Ishikawa (cell line): ENCODE data around the gene FBXO36.

Source experiments
- EGR1 ChIP-seq: IDR thresholded peaks from 2 replicates; pipeline ENCODE4 v1.6.1; 2012
- EP300 ChIP-seq: IDR thresholded peaks from 2 replicates; pipeline ENCODE4 v1.6.1; 2012; ENCODE audit warnings: borderline replicate concordance
- FOXM1 ChIP-seq: IDR thresholded peaks from 2 replicates; pipeline ENCODE4 v1.6.1; 2012; ENCODE audit warnings: low read depth, borderline replicate concordance
- NFIC ChIP-seq: IDR thresholded peaks from 2 replicates; pipeline ENCODE4 v1.6.1; 2012
- TEAD4 ChIP-seq: IDR thresholded peaks from 2 replicates; pipeline ENCODE4 v1.6.1; 2012
- TF ChIP-seq, protein P1 (sequence below): IDR thresholded peaks from 2 replicates; pipeline ENCODE4 v1.6.1; 2012; ENCODE audit warnings: low read depth, mild to moderate bottlenecking
- TF ChIP-seq, protein P2 (sequence below): IDR thresholded peaks from 2 replicates; pipeline ENCODE4 v1.6.1; 2012
- TF ChIP-seq, protein P3 (sequence below): IDR thresholded peaks from 2 replicates; pipeline ENCODE4 v1.6.1; 2012

- TF ChIP-seq FOXM1 (no peak), TEAD4 (no peak), EP300 (no peak), EGR1 (no peak), NFIC (no peak)
- TF ChIP-seq, protein P1, sequence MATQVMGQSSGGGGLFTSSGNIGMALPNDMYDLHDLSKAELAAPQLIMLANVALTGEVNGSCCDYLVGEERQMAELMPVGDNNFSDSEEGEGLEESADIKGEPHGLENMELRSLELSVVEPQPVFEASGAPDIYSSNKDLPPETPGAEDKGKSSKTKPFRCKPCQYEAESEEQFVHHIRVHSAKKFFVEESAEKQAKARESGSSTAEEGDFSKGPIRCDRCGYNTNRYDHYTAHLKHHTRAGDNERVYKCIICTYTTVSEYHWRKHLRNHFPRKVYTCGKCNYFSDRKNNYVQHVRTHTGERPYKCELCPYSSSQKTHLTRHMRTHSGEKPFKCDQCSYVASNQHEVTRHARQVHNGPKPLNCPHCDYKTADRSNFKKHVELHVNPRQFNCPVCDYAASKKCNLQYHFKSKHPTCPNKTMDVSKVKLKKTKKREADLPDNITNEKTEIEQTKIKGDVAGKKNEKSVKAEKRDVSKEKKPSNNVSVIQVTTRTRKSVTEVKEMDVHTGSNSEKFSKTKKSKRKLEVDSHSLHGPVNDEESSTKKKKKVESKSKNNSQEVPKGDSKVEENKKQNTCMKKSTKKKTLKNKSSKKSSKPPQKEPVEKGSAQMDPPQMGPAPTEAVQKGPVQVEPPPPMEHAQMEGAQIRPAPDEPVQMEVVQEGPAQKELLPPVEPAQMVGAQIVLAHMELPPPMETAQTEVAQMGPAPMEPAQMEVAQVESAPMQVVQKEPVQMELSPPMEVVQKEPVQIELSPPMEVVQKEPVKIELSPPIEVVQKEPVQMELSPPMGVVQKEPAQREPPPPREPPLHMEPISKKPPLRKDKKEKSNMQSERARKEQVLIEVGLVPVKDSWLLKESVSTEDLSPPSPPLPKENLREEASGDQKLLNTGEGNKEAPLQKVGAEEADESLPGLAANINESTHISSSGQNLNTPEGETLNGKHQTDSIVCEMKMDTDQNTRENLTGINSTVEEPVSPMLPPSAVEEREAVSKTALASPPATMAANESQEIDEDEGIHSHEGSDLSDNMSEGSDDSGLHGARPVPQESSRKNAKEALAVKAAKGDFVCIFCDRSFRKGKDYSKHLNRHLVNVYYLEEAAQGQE, result no peak
- TF ChIP-seq, protein P2, sequence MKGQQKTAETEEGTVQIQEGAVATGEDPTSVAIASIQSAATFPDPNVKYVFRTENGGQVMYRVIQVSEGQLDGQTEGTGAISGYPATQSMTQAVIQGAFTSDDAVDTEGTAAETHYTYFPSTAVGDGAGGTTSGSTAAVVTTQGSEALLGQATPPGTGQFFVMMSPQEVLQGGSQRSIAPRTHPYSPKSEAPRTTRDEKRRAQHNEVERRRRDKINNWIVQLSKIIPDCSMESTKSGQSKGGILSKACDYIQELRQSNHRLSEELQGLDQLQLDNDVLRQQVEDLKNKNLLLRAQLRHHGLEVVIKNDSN, result no peak
- TF ChIP-seq, protein P3, sequence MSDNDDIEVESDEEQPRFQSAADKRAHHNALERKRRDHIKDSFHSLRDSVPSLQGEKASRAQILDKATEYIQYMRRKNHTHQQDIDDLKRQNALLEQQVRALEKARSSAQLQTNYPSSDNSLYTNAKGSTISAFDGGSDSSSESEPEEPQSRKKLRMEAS, result no peak
Measured at GRCh38 chr2:229900012-229900411, 22.3 kb upstream of the FBXO36 start.
